Neural cell (in vitro differentiated cells): ENCODE data around the gene RMI2. TPM values are rescaled to one million over a fixed set of nuclear protein-coding genes. Genes with fewer than 3 reads are reported as not detected.

Experiments
- H2AFZ ChIP-seq: fragments of 200-600, 300-800 bp; sonication (generic), shearing (Covaris generic); 2 replicates; pipeline ENCODE4 v1.6.0; 2014; ENCODE audit warnings: low read depth, mild to moderate bottlenecking, antibody characterized with exemption, low read length, moderate library complexity
- H3F3A ChIP-seq: fragments of 200-600 bp; shearing (Covaris generic); 2 replicates; pipeline ENCODE4 v1.6.1; 2016; ENCODE audit warnings: mild to moderate bottlenecking, moderate library complexity, mixed read lengths, antibody characterized with exemption, low read length; ENCODE audit not compliant: insufficient read depth, poor library complexity, severe bottlenecking
- H3K27ac ChIP-seq: fragments of 200-600, 300-800 bp; sonication (generic), shearing (Covaris generic); 2 replicates; pipeline ENCODE4 v1.5.1; 2014; ENCODE audit warnings: mild to moderate bottlenecking, low read length, moderate library complexity
- H3K27me3 ChIP-seq: fragments of 300-800, 200-600 bp; sonication (generic), shearing (Covaris generic); 2 replicates; pipeline ENCODE4 v1.6.0; 2014; ENCODE audit warnings: mild to moderate bottlenecking, low read depth, low read length, moderate library complexity; ENCODE audit not compliant: insufficient read depth
- H3K36me3 ChIP-seq: fragments of 300-800, 200-600 bp; sonication (generic), shearing (Covaris generic); 2 replicates; pipeline ENCODE4 v1.5.1; 2014; ENCODE audit warnings: mild to moderate bottlenecking, antibody characterized with exemption, low read length, moderate library complexity; ENCODE audit not compliant: insufficient read depth
- H3K4me2 ChIP-seq: fragments of 300-800, 200-600 bp; sonication (generic), shearing (Covaris generic); 2 replicates; pipeline ENCODE4 v1.6.0; 2014; ENCODE audit warnings: mild to moderate bottlenecking, low read length
- H3K4me3 ChIP-seq: fragments of 300-800, 200-600 bp; sonication (generic), shearing (Covaris generic); 2 replicates; pipeline ENCODE4 v1.5.1; 2014; ENCODE audit warnings: mild to moderate bottlenecking, low read length, moderate library complexity
- H3K79me2 ChIP-seq: fragments of 200-600 bp; shearing (Covaris generic); replicated peaks from 2 replicates; pipeline ENCODE4 v1.6.0; 2014; ENCODE audit warnings: mild to moderate bottlenecking, low read length, moderate library complexity; ENCODE audit not compliant: insufficient read depth
- H3K9ac ChIP-seq: fragments of 300-800, 200-600 bp; sonication (generic), shearing (Covaris generic); 2 replicates; pipeline ENCODE4 v1.6.1; 2016; ENCODE audit warnings: mild to moderate bottlenecking, low read length, mixed read lengths
- H3K9me2 ChIP-seq: fragments of 200-600 bp; shearing (Covaris generic); 2 replicates; pipeline ENCODE4 v1.6.1; 2016; ENCODE audit warnings: mild to moderate bottlenecking, low read length, mixed read lengths; ENCODE audit not compliant: insufficient read depth
- H3K9me3 ChIP-seq: fragments of 200-600, 300-800 bp; sonication (generic), shearing (Covaris generic); 2 replicates; pipeline ENCODE4 v1.6.1; 2016; ENCODE audit warnings: mild to moderate bottlenecking, mixed run types, low read length, moderate library complexity, mixed read lengths
- H4K20me1 ChIP-seq: fragments of 200-600 bp; shearing (Covaris generic); 2 replicates; pipeline ENCODE4 v1.6.1; 2016; ENCODE audit warnings: mild to moderate bottlenecking, mixed run types; ENCODE audit not compliant: insufficient read depth
- EP300 ChIP-seq: fragments of 450-650 bp; conservative IDR thresholded peaks from 2 replicates; pipeline ENCODE4 v1.6.1; 2014; ENCODE audit warnings: antibody characterized with exemption, mild to moderate bottlenecking, moderate library complexity; ENCODE audit not compliant: poor library complexity, severe bottlenecking
- EZH2 ChIP-seq: fragments of 200-600, 300-800 bp; shearing (Covaris generic), sonication (generic); IDR thresholded peaks from 2 replicates; pipeline ENCODE4 v1.6.1; 2014; ENCODE audit warnings: antibody characterized with exemption, low read length, borderline replicate concordance, mild to moderate bottlenecking; ENCODE audit not compliant: insufficient read depth, poor library complexity, severe bottlenecking
- MXI1 ChIP-seq: fragments of 450-650 bp; conservative IDR thresholded peaks from 2 replicates; pipeline ENCODE4 v1.6.1; 2014; ENCODE audit warnings: antibody characterized with exemption, mild to moderate bottlenecking; ENCODE audit not compliant: poor library complexity, severe bottlenecking
- POLR2AphosphoS5 ChIP-seq: IDR thresholded peaks from 2 replicates; pipeline ENCODE4 v1.6.1; 2012
- RAD21 ChIP-seq: fragments of 450-650 bp; conservative IDR thresholded peaks from 2 replicates; pipeline ENCODE4 v1.6.1; 2014; ENCODE audit warnings: antibody characterized with exemption, mild to moderate bottlenecking, moderate library complexity
- SMC3 ChIP-seq: fragments of 450-650 bp; conservative IDR thresholded peaks from 2 replicates; pipeline ENCODE4 v1.6.1; 2014; ENCODE audit warnings: antibody characterized with exemption, mild to moderate bottlenecking, moderate library complexity; ENCODE audit not compliant: poor library complexity
- TAF1 ChIP-seq: IDR thresholded peaks from 2 replicates; pipeline ENCODE4 v1.6.1; 2012; ENCODE audit warnings: low read depth
- polyA plus RNA-seq: library from polyadenylated mRNA; depleted of rRNA; stranded (reverse); fragments of >200 nt; gene quantifications from 2 replicates; pipeline ENCODE4 v1.2.3, GENCODE V29; 2014
- TF ChIP-seq, protein P1 (sequence below): IDR thresholded peaks from 2 replicates; pipeline ENCODE4 v1.6.1; 2012; ENCODE audit warnings: borderline replicate concordance
- TF ChIP-seq, protein P2 (sequence below): fragments of 450-650 bp; IDR thresholded peaks from 2 replicates; pipeline ENCODE4 v1.5.1; 2014; ENCODE audit warnings: antibody characterized with exemption, mild to moderate bottlenecking, moderate library complexity; ENCODE audit not compliant: poor library complexity, severe bottlenecking

Gene RMI2
- polyA plus RNA-seq, 1 donor from 2014 or later, result 0.48 TPM

DNA sequence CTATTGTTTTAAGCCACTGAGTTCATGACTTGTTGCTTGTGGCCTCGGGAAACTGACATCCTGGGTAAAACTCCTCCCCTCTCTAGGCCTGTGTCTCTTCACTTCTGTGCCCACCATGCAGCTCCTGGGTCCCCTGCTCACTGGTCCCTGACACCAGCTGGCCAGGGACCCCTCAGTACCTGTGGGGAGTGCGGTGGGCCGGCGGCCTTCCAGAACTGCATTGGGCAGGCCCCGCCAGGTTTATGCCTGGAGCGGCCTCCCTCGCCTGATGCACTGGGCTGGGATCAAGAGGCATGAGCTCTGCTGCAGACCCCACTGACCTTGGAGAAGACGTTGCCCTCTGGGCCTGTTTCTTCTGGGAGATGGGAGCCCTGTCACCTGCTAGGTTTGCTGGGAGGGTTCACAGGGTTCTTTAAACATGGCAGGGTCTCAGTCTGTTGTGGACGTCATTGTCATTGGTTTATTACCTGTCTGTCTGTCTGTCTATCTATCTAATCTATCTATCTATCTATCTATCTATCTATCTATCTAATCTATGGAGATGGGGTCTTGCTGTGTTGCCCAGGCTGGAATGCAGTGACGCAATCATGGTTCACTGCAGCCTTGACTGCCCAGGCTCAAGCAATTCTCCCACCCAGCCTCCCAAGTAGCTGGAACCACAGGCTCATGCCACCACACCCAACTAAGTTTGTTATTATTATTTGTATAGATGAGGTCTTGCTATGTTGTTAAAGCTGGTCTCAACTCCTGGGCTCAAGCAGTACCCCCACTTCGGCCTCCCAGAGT lies 21.5 kb upstream of the RMI2 start:
- Histone ChIP-seq H3K36me3 (no peaks in the 10 kb centered on the region), H3K4me2 (no peak overlapping the region), H3K9me3 (no peaks in the 10 kb centered on the region), H3K27ac (no peak overlapping the region), H3F3A (no peaks in the 10 kb centered on the region), H3K9me2 (no peaks in the 10 kb centered on the region), H3K79me2 (no peaks in the 10 kb centered on the region), H3K9ac (no peak overlapping the region), H3K4me3 (no peak overlapping the region), H2AFZ (no peak overlapping the region), H3K27me3 (no peaks in the 10 kb centered on the region), H4K20me1 (no peaks in the 10 kb centered on the region)
- TF ChIP-seq RAD21 (no peak), EP300 (no peak), EZH2 (no peak), SMC3 (no peak), MXI1 (no peak), TAF1 (no peak), POLR2AphosphoS5 (no peak)
- TF ChIP-seq, protein P1, sequence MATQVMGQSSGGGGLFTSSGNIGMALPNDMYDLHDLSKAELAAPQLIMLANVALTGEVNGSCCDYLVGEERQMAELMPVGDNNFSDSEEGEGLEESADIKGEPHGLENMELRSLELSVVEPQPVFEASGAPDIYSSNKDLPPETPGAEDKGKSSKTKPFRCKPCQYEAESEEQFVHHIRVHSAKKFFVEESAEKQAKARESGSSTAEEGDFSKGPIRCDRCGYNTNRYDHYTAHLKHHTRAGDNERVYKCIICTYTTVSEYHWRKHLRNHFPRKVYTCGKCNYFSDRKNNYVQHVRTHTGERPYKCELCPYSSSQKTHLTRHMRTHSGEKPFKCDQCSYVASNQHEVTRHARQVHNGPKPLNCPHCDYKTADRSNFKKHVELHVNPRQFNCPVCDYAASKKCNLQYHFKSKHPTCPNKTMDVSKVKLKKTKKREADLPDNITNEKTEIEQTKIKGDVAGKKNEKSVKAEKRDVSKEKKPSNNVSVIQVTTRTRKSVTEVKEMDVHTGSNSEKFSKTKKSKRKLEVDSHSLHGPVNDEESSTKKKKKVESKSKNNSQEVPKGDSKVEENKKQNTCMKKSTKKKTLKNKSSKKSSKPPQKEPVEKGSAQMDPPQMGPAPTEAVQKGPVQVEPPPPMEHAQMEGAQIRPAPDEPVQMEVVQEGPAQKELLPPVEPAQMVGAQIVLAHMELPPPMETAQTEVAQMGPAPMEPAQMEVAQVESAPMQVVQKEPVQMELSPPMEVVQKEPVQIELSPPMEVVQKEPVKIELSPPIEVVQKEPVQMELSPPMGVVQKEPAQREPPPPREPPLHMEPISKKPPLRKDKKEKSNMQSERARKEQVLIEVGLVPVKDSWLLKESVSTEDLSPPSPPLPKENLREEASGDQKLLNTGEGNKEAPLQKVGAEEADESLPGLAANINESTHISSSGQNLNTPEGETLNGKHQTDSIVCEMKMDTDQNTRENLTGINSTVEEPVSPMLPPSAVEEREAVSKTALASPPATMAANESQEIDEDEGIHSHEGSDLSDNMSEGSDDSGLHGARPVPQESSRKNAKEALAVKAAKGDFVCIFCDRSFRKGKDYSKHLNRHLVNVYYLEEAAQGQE, result no peak
- TF ChIP-seq, protein P2, sequence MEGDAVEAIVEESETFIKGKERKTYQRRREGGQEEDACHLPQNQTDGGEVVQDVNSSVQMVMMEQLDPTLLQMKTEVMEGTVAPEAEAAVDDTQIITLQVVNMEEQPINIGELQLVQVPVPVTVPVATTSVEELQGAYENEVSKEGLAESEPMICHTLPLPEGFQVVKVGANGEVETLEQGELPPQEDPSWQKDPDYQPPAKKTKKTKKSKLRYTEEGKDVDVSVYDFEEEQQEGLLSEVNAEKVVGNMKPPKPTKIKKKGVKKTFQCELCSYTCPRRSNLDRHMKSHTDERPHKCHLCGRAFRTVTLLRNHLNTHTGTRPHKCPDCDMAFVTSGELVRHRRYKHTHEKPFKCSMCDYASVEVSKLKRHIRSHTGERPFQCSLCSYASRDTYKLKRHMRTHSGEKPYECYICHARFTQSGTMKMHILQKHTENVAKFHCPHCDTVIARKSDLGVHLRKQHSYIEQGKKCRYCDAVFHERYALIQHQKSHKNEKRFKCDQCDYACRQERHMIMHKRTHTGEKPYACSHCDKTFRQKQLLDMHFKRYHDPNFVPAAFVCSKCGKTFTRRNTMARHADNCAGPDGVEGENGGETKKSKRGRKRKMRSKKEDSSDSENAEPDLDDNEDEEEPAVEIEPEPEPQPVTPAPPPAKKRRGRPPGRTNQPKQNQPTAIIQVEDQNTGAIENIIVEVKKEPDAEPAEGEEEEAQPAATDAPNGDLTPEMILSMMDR, result no peak

DNA sequence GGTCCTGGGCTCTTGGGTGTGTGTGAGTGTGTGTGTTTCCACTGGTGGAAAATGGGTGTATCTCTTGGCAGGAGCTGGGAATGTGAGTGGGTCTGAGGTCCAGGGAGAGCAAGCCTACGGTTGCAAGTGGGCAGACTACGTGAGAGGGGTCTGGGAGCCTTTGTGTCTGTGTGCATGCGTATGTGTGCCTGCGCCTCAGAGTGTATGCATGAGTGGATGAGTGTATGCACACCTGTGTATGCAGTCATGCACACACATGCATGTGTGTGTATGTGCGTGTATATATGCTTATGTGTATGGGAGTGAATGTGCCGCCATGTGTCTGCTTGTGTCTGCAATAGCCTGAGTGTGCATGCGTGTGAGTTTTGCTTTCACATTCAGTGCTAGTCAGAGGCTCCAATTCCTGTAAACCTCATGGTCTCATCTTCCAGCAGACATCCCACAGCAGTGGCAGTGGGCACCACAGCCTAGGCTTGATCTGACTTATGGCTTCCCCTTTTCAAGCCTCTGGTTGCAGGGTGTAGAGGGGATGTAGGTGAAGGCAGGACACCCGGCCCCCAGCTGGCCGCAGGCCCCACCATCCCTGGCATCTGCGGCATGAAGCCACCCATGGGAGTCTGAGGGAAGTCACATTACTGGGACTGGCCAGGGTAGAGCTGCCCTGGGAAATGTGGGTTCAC lies 19.7 kb upstream of the RMI2 start:
- Histone ChIP-seq H2AFZ (no peak overlapping the region), H3K27me3 (no peaks in the 10 kb centered on the region), H3K4me3 (no peak overlapping the region), H3K36me3 (no peaks in the 10 kb centered on the region), H4K20me1 (no peaks in the 10 kb centered on the region), H3K9me3 (no peaks in the 10 kb centered on the region), H3K9ac (no peak overlapping the region), H3K79me2 (no peaks in the 10 kb centered on the region), H3F3A (no peaks in the 10 kb centered on the region), H3K9me2 (no peaks in the 10 kb centered on the region), H3K4me2 (no peak overlapping the region), H3K27ac (no peak overlapping the region)
- TF ChIP-seq, protein P2, result no peak
- TF ChIP-seq POLR2AphosphoS5 (no peak), SMC3 (no peak), RAD21 (no peak), TAF1 (no peak), MXI1 (no peak)
- TF ChIP-seq, protein P1, result no peak
